22Rv1 (cell line): Measurements from ENCODE around the gene SCUBE1.

Source experiments
- H3K27ac ChIP-seq: fragments of 450-650 bp; 2 replicates; pipeline ENCODE4 v1.5.1; 2017
- ZFX ChIP-seq: fragments of 450-650 bp; IDR thresholded peaks from 2 replicates; pipeline ENCODE4 v1.6.1; 2017; ENCODE audit warnings: antibody characterized with exemption, borderline replicate concordance
- TF ChIP-seq, protein P1 (sequence below): fragments of 450-650 bp; IDR thresholded peaks from 2 replicates; pipeline ENCODE4 v1.5.1; 2017; ENCODE audit warnings: mild to moderate bottlenecking

Gene SCUBE1

DNA sequence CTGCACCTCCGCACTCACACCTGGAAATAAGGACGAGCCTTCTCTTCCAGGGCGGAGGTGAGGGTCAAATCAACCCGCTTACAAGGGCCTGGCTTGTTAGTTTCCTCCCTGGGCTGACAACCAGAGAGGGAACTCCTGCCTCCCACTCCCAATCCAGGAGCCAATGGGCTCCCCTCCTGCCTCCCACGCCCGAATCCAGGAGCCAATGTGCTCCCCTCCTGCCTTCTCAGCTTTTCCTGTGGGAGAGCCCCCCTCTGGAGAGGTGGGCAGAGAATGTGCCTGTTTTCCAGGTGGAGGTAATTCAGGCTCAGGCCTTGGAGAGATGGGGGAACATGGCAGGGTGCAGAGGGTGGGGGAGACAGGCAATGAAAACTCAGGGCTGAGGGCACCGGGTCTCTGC lies 102.6 kb downstream of the SCUBE1 start:
- H3K27ac ChIP-seq, result no peak overlapping the region
- no peak for TF ChIP-seq ZFX
- TF ChIP-seq, protein P1, sequence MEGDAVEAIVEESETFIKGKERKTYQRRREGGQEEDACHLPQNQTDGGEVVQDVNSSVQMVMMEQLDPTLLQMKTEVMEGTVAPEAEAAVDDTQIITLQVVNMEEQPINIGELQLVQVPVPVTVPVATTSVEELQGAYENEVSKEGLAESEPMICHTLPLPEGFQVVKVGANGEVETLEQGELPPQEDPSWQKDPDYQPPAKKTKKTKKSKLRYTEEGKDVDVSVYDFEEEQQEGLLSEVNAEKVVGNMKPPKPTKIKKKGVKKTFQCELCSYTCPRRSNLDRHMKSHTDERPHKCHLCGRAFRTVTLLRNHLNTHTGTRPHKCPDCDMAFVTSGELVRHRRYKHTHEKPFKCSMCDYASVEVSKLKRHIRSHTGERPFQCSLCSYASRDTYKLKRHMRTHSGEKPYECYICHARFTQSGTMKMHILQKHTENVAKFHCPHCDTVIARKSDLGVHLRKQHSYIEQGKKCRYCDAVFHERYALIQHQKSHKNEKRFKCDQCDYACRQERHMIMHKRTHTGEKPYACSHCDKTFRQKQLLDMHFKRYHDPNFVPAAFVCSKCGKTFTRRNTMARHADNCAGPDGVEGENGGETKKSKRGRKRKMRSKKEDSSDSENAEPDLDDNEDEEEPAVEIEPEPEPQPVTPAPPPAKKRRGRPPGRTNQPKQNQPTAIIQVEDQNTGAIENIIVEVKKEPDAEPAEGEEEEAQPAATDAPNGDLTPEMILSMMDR, result no peak

DNA sequence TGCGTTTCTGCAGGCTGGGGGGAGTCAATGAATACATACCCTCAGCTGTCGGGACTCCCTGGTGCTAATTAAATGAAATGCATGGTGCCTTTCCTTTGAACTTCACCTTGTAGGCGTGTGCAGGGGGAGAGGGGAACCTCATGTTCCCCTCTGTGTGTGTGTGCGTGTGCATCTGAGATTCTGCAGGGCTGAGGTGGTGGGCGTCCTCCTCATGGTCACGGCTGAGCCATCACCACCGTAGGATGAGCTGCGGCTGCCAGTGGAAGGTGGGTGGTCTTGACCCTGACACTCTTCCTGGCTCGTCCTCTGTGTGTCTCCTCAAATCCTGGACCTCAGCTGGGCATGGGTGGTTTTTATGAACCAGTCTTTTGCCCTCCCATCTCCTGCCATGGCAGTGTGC lies 103.2 kb downstream of the SCUBE1 start:
- no peak overlapping the region for H3K27ac ChIP-seq
- TF ChIP-seq, protein P1, result no peak
- TF ChIP-seq ZFX, result no peak

DNA sequence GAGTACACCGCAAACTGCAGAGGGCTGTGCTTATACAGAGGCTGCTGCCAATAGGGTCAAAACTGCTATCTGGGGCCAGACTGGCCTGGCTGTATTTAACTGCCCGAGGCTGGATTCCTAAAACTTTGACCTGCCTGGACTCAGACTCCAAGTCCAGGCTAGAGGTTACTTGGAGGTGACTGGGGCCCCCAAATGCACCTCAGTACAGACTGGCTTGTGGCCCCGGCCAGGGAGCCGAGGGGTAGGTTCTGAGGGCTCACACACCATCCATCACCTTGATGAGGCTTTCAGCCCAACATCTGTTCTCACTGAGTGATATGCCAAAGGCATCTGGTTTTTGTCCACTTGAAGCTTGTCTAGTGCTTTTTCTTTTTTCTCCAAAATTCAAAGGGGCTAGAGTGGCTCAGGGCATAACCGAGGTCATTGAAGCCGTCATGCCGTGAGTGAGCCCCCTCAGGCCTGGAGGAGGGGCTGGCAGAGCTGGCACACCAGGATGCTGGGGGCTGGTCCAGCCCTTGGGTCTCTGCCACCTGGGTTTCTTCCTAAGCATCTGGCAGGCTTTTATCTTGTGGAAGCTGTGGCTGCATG lies 103.9 kb downstream of the SCUBE1 start:
- TF ChIP-seq, protein P1, result no peak

DNA sequence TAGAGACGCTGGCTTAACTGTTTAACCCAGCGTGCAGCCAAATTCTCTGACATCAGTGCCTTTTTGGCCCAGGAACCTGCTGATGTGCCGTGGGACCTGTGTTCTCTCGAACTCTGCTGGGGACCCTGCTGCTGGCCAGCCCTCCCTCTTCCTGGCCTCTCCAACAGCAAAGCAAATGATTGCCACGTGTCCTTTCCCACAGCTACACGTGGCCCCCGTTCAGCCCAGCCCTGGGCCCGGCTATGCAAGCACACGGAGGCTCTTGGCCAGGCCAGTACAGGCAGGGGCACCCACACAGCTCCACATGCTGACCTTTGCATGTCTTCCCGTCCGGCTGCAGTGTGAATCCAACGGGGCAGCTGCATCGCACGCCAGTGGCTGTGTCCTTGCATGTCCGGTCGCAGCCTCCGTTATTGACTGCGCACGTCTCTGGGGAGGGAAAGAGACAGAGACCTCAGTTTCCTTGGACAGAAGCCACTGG lies 104.6 kb downstream of the SCUBE1 start:
- TF ChIP-seq ZFX, result no peak
- TF ChIP-seq, protein P1, result no peak
- H3K27ac ChIP-seq, result no peak overlapping the region

More for the DNA sequence above, 103.9 kb downstream of the SCUBE1 start:
- H3K27ac ChIP-seq, result no peak overlapping the region

DNA sequence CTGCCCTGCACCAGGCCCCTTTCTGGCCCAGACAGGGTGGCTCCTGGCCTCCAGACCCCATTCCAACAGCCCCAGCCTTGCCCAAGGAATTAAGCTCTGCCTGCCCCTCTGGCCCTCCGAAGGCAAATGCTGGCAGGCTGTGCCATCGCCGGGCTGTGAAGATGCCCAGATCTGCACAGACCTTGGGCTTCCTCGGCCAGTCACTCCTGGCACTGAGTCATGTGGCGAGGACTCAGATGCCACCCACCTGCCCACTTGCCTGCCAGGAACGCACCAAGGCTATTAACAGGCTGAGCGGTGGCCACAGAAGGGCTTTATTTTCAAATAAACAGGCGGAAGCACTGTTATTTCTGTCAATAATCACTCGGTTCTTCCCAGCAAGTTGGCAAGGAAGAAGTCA lies 105.9 kb downstream of the SCUBE1 start:
- H3K27ac ChIP-seq, result no peak overlapping the region
- TF ChIP-seq, protein P1, result no peak
- TF ChIP-seq ZFX, result no peak

DNA sequence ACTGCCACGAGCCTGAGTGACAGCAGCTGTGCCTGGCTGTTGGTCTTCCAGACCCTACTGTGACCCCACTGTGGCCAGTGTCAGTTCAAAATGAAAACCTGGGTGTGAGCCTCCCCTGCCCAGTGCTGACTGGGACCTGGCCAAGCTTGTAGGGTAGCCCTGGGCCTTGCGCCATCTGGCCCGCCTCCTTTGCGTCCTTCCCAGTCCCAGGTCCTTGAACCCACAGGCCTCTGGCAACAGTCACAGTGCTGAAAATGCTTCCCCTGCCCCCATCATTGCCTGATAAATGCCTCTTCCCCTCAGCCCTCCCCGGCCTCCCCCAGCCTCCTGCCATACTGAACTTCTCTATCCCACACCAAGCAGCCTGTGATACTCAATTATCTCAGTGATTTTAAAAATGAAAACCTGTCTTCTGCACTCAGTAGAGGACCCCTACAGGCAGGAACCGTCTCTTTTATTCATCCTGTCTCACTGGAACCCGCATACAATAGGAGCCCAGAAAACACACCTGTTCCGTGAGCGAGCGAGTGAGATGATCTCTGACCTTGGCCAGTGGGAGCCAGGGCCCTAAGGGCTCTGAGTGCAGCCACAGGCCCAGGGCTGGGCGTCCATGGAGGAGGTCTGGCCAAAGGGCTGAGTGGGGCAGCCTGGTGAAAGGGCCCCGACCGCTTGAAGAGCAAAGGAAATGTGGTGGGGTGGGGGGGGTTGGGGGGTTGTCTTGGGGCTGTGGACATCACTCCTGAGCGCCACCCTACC lies 106.6 kb downstream of the SCUBE1 start:
- H3K27ac ChIP-seq, result no peak overlapping the region
- TF ChIP-seq, protein P1, result no peak
- no peak for TF ChIP-seq ZFX
